K562 (cell line): ENCODE data around the gene ALS2CL. TPM values are rescaled to one million over a fixed set of nuclear protein-coding genes. Genes with fewer than 3 reads are reported as not detected.

Experiments
- ATAC-seq: fragments of 200-7000 bp; cut with Tn5 transposase; 3 replicates; pipeline ENCODE4 v1.9.1; 2020; ENCODE audit warnings: moderate library complexity
- BruUV-seq: library from RNA; stranded (reverse); fragments of 400-500 nt; replicated peaks from 2 replicates; lab custom pipeline; 2021; lab: Mats Ljungman, UMichigan
- CTCF ChIA-PET: fragments of 300-600 bp; formaldehyde crosslinking; extraction: SDS; loops from one replicate; lab custom pipeline; 2021; ENCODE audit warnings: low intra/inter-chr PET ratio; lab: Yijun Ruan, JAX
- POLR2A ChIA-PET: fragments of 300-600, 350-650 bp; sonication (Branson Sonifier 250); formaldehyde crosslinking; extraction: SDS; loops from one replicate; lab custom pipeline; 2021; ENCODE audit warnings: antibody characterized with exemption, inconsistent platforms; lab: Yijun Ruan, JAX
- DNase-seq, 4 experiments: peaks; one replicate each; pipeline versions ENCODE4 v3.0.0 to v3.0.0-alpha.2; 2011 to 2018; ENCODE audit warnings: low spot score in 3 of 4, mixed read lengths in 3 of 4; ENCODE audit errors: extremely low read depth in 1 of 4
- FAIRE-seq: peaks from 2 replicates; lab custom pipeline; 2011; peaks lifted over from hg19 to GRCh38; lab: Jason Lieb, UNC
- H2AFZ ChIP-seq: 2 replicates; pipeline ENCODE4 v1.6.0; 2011; ENCODE audit warnings: low read depth, low read length, control low read depth, inconsistent platforms
- H3K27ac ChIP-seq: fragments of 200-600 bp; 3 replicates; pipeline ENCODE4 v1.8.0; 2011; ENCODE audit warnings: low read depth, mild to moderate bottlenecking, control low read depth, inconsistent platforms, low read length, moderate library complexity, mixed read lengths; ENCODE audit errors: extremely low read depth
- H3K27me3 ChIP-seq, 2 experiments: fragments of 300-600 bp in 1 of 2; 2 replicates in 1 of 2; 3 replicates in 1 of 2; pipeline versions ENCODE4 v1.6.0 to v1.8.0; 2011; ENCODE audit warnings: inconsistent platforms in 2 of 2, low read length in 2 of 2, mild to moderate bottlenecking in 1 of 2, mixed read lengths in 1 of 2, moderate library complexity in 1 of 2; ENCODE audit not compliant: control insufficient read depth in 2 of 2, insufficient read depth in 2 of 2
- H3K36me3 ChIP-seq: fragments of 300-600 bp; 3 replicates; pipeline ENCODE4 v1.8.0; 2011; ENCODE audit warnings: mild to moderate bottlenecking, low read length, inconsistent platforms; ENCODE audit not compliant: control insufficient read depth, insufficient read depth
- H3K4me1 ChIP-seq, 2 experiments: fragments of 200-600 bp in 1 of 2; replicated peaks in 1 of 2; 2 replicates in 1 of 2; 3 replicates in 1 of 2; pipeline versions ENCODE4 v1.5.1 to v1.8.0; 2011; ENCODE audit warnings: inconsistent platforms in 2 of 2, low read length in 2 of 2, mild to moderate bottlenecking in 1 of 2, mixed read lengths in 1 of 2, moderate library complexity in 1 of 2; ENCODE audit not compliant: control insufficient read depth in 2 of 2, insufficient read depth in 2 of 2
- H3K4me2 ChIP-seq: 2 replicates; pipeline ENCODE4 v1.6.1; 2011; ENCODE audit warnings: low read length, control low read depth, inconsistent platforms, mixed read lengths; ENCODE audit not compliant: insufficient read depth
- H3K4me3 ChIP-seq: fragments of 200-600 bp; sonication (generic), shearing (Covaris generic); 2 replicates; pipeline ENCODE4 v1.5.1; 2016; ENCODE audit warnings: control low read depth, inconsistent platforms
- H3K79me2 ChIP-seq: fragments of 200-600 bp; 3 replicates; pipeline ENCODE4 v1.8.0; 2011; ENCODE audit warnings: low read length, inconsistent platforms; ENCODE audit not compliant: control insufficient read depth, insufficient read depth
- H3K9ac ChIP-seq, 2 experiments: 2 replicates each; pipeline versions ENCODE4 v1.6.0 to v1.6.1; 2011; ENCODE audit warnings: low read depth in 2 of 2, low read length in 2 of 2, control low read depth in 1 of 2, inconsistent platforms in 1 of 2, mild to moderate bottlenecking in 1 of 2, mixed read lengths in 1 of 2; ENCODE audit not compliant: insufficient read depth in 1 of 2
- H3K9me1 ChIP-seq: one replicate; pipeline ENCODE4 v1.6.0; 2011; ENCODE audit warnings: inconsistent platforms, mild to moderate bottlenecking, low read length, moderate library complexity; ENCODE audit not compliant: control insufficient read depth, insufficient read depth
- H3K9me3 ChIP-seq: replicated peaks from 2 replicates; pipeline ENCODE4 v1.5.1; 2011; ENCODE audit warnings: low read depth, low read length, inconsistent platforms; ENCODE audit not compliant: control insufficient read depth, insufficient read depth
- H4K20me1 ChIP-seq: replicated peaks from 2 replicates; pipeline ENCODE4 v1.6.1; 2011; ENCODE audit warnings: low read length, inconsistent platforms, mixed read lengths; ENCODE audit not compliant: control insufficient read depth, insufficient read depth
- CREB1 ChIP-seq, 2 experiments: sonication (generic) in 1 of 2; formaldehyde crosslinking in 1 of 2; IDR thresholded peaks; 2 replicates each; pipeline versions ENCODE4 v1.6.1 to v1.8.0; 2012 to 2022; ENCODE audit warnings: inconsistent platforms in 1 of 2, mild to moderate bottlenecking in 1 of 2, missing genetic modification reagents in 1 of 2, moderate library complexity in 1 of 2
- ELF1 ChIP-seq: fragments of 200-800 bp; sonication (Bioruptor generic); IDR thresholded peaks from 2 replicates; pipeline ENCODE4 v1.6.1; 2016; ENCODE audit warnings: missing genetic modification characterization, missing compliant biosample characterization
- NRF1 ChIP-seq, 2 experiments: fragments of 450-650 bp; IDR thresholded peaks in 1 of 2; conservative IDR thresholded peaks in 1 of 2; 2 replicates each; pipeline ENCODE4 v1.6.1; 2014; ENCODE audit warnings: mild to moderate bottlenecking in 2 of 2
- TFAP4 ChIP-seq: sonication (generic); formaldehyde crosslinking; IDR thresholded peaks from 2 replicates; pipeline ENCODE4 v1.8.0; 2022; ENCODE audit warnings: missing genetic modification reagents, mild to moderate bottlenecking, moderate library complexity, borderline replicate concordance
- USF1 ChIP-seq: sonication (generic); formaldehyde crosslinking; IDR thresholded peaks from 2 replicates; pipeline ENCODE4 v1.9.0; 2022; ENCODE audit warnings: mild to moderate bottlenecking, missing genetic modification reagents
- ZNF23 ChIP-seq: fragments of 250-450 bp; sonication (Bioruptor Pico); IDR thresholded peaks from 2 replicates; pipeline ENCODE4 v1.4.0; 2020; ENCODE audit warnings: mild to moderate bottlenecking
- WGBS: fragments of 100-300 bp; shearing (Covaris generic); methylation state at CpG from one replicate; pipeline ENCODE4 v1.1.6; 2016; ENCODE audit warnings: low coverage, mixed read lengths; ENCODE audit not compliant: insufficient coverage; ENCODE audit errors: missing lambda C conversion rate; 5-methylcytosine and 5-hydroxymethylcytosine counted together
- in situ Hi-C: fragments of 300-500 bp; cut with MboI; formaldehyde crosslinking; loops from 4 replicates; pipeline ENCODE4 v1.15.0; 2018; ENCODE audit warnings: inconsistent platforms, mixed read lengths
- intact Hi-C: fragments of 100-400 bp; cut with micrococcal nuclease; formaldehyde crosslinking; loops from 2 replicates; pipeline ENCODE4 v1.14.2; 2022
- polyA plus RNA-seq, 8 experiments: library from polyadenylated mRNA; depleted of rRNA in 4 of 8; stranded (reverse) in 5 of 8; unstranded in 3 of 8; fragments of >200 nt; fragmentation: Nextera tagmentation in 2 of 8; fragmentation: Illumina TruSeq in 1 of 8; extraction: Ambion mirVana in 2 of 8; extraction: Trizol in 1 of 8; gene quantifications; 2 replicates each; pipeline versions ENCODE4 v1.2.1 to v1.2.3, GENCODE V29; 2011 to 2014; ENCODE audit warnings: inconsistent platforms in 1 of 8, missing spikeins in 1 of 8
- total RNA-seq, 7 experiments: library from RNA; depleted of rRNA in 6 of 7; stranded (reverse); fragments of >200 nt in 6 of 7; fragmentation: Illumina TruSeq in 2 of 7; extraction: Trizol in 2 of 7; gene quantifications; 2 replicates each; pipeline versions ENCODE4 v1.2.1 to v1.2.3, GENCODE V29; 2011 to 2021; ENCODE audit warnings: low replicate concordance in 1 of 7

Gene ALS2CL
- total and polyA plus RNA-seq, 9 of the 15 experiments (the other 6 are each of a cell fraction or from before 2014, with no cell fraction given), result 0.03 to 0.13 (median 0.05) TPM; not detected in 3

- in situ Hi-C loops, result no loop called here
- H3K36me3 ChIP-seq, result no peaks in the 10 kb centered on the region
- peaks cover 27% of the 10 kb centered on the region for H4K20me1 ChIP-seq
- 0 out of 4 replicates have a peak overlapping the region, but pooled peaks of 1 of the 2 experiments have one; percentile 2 for H3K9ac ChIP-seq
- H3K4me2 ChIP-seq, result peak overlapping the region; percentile 36; the same call in 1 of the 2 replicates
- no TSS peak for BruUV-seq
- H3K4me1 ChIP-seq, result peaks cover 0 to 6% of the 10 kb centered on the region in 2 experiments; a peak in 2 of 5 replicates
- WGBS, result 10% methylated on average over 6 of the region's 6 CpGs
- no peaks in the 10 kb centered on the region for H3K9me1 ChIP-seq
- H3K27me3 ChIP-seq, result peaks cover 33 to 90% of the 10 kb centered on the region in 2 experiments; a peak in 4 of 5 replicates
- POLR2A ChIA-PET, result no interaction called here
- no peaks in the 10 kb centered on the region for H3K9me3 ChIP-seq
- DNase-seq, result peak in 3 of 4 experiments; percentile 21 to 40 (median 39)
- CTCF ChIA-PET, result interaction anchor here (0.6 kb wide), 2 partner anchors 26 to 188 kb away, joined by 3 to 4 read pairs; no protein-coding TSS in a partner anchor
- H3K4me3 ChIP-seq, result no peak overlapping the region
- no peaks in the 10 kb centered on the region for H3K79me2 ChIP-seq
- no peak for FAIRE-seq
- intact Hi-C loops, result no loop called here
- ATAC-seq, result peak; percentile 71
- TF ChIP-seq ZNF23 (no peak), TFAP4 (CRISPR knock-in tag) (peak; percentile 35; the same call in 1 of the 2 replicates), USF1 (CRISPR knock-in tag) (0 out of 2 replicates have a peak, but pooled peaks have one; percentile 15), NRF1 (conservative IDR thresholded peaks at IDR 0.05 in 1 of 2, IDR thresholded peaks at IDR 0.05 in 1 of 2) (peak; percentile 89 to 91), ELF1 (tag) (no peak), CREB1 (IDR thresholded peaks at IDR 0.05) (no peak), CREB1 (CRISPR knock-in tag; IDR thresholded peaks at IDR 0.05) (no peak)
- no peak overlapping the region for H3K27ac ChIP-seq
- no peak overlapping the region for H2AFZ ChIP-seq
Observed at GRCh38 chr3:46677411-46677726, 16.1 kb downstream of the ALS2CL start.
